Vagina (tissue), 2 donors: ENCODE results near the gene EIF2B2.

Experiments
- POLR2A ChIP-seq, 2 donors: fragments of 450-650 bp; IDR thresholded peaks; one replicate each; pipeline ENCODE4 v1.6.1; 2017; ENCODE audit warnings: antibody characterized with exemption in 2 of 2, mild to moderate bottlenecking in 2 of 2, moderate library complexity in 2 of 2
- POLR2AphosphoS5 ChIP-seq, 2 donors: sonication (generic); formaldehyde crosslinking; IDR thresholded peaks; one replicate each; pipeline ENCODE4 v1.9.0; 2017; ENCODE audit warnings: antibody characterized with exemption in 2 of 2, mild to moderate bottlenecking in 2 of 2, low read depth in 1 of 2; ENCODE audit not compliant: insufficient read depth in 1 of 2
- TF ChIP-seq, protein P1 (sequence below), 3 experiments: fragments of 450-650 bp in 2 of 3; fragments of 200-600 bp in 1 of 3; sonication (generic) in 1 of 3; IDR thresholded peaks; one replicate each; pipeline ENCODE4 v1.5.1; 2017 to 2019; ENCODE audit warnings: antibody characterized with exemption in 3 of 3, mild to moderate bottlenecking in 2 of 3, moderate library complexity in 2 of 3

DNA sequence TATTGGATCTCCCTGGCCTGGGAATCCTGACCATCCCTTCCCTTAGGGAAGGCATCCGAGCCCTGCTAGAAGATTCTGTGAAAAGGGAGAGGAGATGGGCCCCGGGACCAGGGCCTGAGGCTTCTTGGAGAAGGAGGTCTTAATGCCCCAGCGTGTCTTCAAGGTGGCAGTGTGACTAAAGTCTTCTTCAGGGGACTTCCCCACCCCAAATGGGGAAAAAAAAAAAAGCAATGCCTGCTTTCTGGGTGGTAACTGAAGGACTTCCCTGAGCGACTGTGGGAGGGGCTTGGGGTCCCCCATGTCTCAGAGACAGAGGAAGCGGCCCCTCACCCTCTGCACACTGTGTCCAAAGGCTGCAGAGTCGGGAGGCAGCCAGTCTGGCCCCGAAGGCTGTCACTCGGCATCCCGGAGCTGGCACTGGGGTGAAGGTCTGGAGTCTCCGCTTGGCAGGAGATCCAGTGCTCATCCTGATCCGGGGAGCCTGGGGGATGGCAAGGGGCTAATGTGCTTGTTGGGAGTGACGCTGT is 39.5 kb upstream of the EIF2B2 start:
- TF ChIP-seq, protein P1, sequence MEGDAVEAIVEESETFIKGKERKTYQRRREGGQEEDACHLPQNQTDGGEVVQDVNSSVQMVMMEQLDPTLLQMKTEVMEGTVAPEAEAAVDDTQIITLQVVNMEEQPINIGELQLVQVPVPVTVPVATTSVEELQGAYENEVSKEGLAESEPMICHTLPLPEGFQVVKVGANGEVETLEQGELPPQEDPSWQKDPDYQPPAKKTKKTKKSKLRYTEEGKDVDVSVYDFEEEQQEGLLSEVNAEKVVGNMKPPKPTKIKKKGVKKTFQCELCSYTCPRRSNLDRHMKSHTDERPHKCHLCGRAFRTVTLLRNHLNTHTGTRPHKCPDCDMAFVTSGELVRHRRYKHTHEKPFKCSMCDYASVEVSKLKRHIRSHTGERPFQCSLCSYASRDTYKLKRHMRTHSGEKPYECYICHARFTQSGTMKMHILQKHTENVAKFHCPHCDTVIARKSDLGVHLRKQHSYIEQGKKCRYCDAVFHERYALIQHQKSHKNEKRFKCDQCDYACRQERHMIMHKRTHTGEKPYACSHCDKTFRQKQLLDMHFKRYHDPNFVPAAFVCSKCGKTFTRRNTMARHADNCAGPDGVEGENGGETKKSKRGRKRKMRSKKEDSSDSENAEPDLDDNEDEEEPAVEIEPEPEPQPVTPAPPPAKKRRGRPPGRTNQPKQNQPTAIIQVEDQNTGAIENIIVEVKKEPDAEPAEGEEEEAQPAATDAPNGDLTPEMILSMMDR (IDR thresholded peaks at IDR 0.05), result no peak
- TF ChIP-seq POLR2A (IDR thresholded peaks at IDR 0.05) (no peak), POLR2AphosphoS5 (IDR thresholded peaks at IDR 0.05; ENCODE audit: insufficient read depth in 1 of 2, low read depth in 1 of 2) (no peak)
